GM18502 (cell line): ENCODE data around the gene RRP7A.
"Not testable (repeated sequence)": the region's sequence is repeated elsewhere in the genome, so short reads cannot be mapped to it uniquely, and the experiment has no call there.

Experiments
- ATAC-seq: cut with Tn5 transposase; IDR thresholded peaks from one replicate; pipeline ENCODE4 v1.9.1; 2021; ENCODE audit warnings: mild to moderate bottlenecking; ENCODE audit not compliant: unreplicated experiment, poor library complexity

Gene RRP7A

GRCh38 chr22:42500836-42501179 is 18.8 kb downstream of the RRP7A start:
- no peak for ATAC-seq

- ATAC-seq = peak; percentile 69
These were observed 19.3 kb downstream of the RRP7A start for GRCh38 chr22:42500161-42500835.

- not testable (repeated sequence) for ATAC-seq
These were observed 19.8 kb downstream of the RRP7A start for GRCh38 chr22:42499773-42500160.

GRCh38 chr22:42495533-42496141 is 24.0 kb downstream of the RRP7A start:
- ATAC-seq = not testable (repeated sequence)

GRCh38 chr22:42493393-42493792 is 26.2 kb downstream of the RRP7A start:
- ATAC-seq = no peak

GRCh38 chr22:42492323-42492690 is 27.3 kb downstream of the RRP7A start:
- ATAC-seq = no peak

- no peak for ATAC-seq
These were observed 29.3 kb downstream of the RRP7A start for GRCh38 chr22:42490243-42490832.

GRCh38 chr22:42489000-42489399 is 30.6 kb downstream of the RRP7A start:
- no peak for ATAC-seq

GRCh38 chr22:42484506-42484905 is 35.1 kb downstream of the RRP7A start:
- ATAC-seq = no peak

GRCh38 chr22:42483610-42484223 is 35.9 kb downstream of the RRP7A start:
- ATAC-seq = not testable (repeated sequence)

GRCh38 chr22:42475122-42475521 is 44.5 kb downstream of the RRP7A start:
- ATAC-seq = no peak

- ATAC-seq = no peak
These were observed 46.0 kb downstream of the RRP7A start for GRCh38 chr22:42473484-42474193.

- no peak for ATAC-seq
These were observed 46.9 kb downstream of the RRP7A start for GRCh38 chr22:42472671-42473070.

- no peak for ATAC-seq
These were observed 48.2 kb downstream of the RRP7A start for GRCh38 chr22:42471441-42471840.

GRCh38 chr22:42470366-42471082 is 49.1 kb downstream of the RRP7A start:
- no peak for ATAC-seq

GRCh38 chr22:42468841-42469240 is 50.8 kb downstream of the RRP7A start:
- ATAC-seq = no peak

- no peak for ATAC-seq
These were observed 57.6 kb downstream of the RRP7A start for GRCh38 chr22:42462016-42462415.

- ATAC-seq = no peak
These were observed 58.1 kb downstream of the RRP7A start for GRCh38 chr22:42461511-42461910.
